ENCODE data around the gene PTPRG. TPM values are rescaled to one million over a fixed set of nuclear protein-coding genes. Genes with fewer than 3 reads are reported as not detected.

The PTPRG gene
- total RNA-seq, 1 experiment from 2014 or later, result 69.3 TPM

DNA sequence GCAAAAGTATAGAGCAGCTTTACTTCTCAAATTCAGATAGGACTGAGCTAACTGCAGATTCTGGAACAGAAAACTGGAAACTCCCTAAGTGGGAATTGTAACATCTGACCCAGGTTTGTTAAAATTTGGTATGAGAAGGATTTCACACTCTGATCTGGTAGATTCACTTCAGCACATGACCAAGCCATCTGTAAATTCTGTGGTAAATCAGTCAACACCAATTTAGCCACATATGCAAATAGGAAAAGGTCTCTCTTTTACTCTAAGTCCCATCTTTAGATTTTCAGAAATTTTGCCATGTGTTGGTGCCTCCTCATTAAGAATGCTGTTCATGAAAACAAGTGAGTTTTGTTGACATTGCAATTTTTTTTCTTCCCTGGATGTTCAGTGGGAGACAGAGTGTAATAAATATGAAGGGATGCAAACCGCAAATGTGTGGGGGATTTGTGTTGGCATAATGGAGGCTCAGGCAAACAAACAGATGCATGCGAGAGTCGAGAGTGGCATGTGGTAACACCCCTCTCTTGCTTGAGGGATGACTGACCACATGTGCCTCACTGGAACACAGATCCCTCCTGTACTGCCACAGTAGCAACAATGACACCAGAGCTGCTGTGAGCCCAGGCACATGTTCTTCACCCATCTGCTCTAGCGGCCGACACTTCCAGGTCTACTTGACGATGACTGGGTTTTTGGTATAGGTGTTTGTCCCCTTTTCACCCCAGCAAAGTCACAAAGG, 665.4 kb downstream of the PTPRG start:
- Histone ChIP-seq H3K23me2 (ENCODE audit: insufficient read length, low read depth, low read length, poor library complexity, severe bottlenecking) (peaks cover 3% of the 10 kb centered on the region), H4K5ac (ENCODE audit: insufficient read length, low read depth, low read length) (no peak overlapping the region), H3K9ac (ENCODE audit: extremely low read depth, insufficient read length, low read length) (no peak overlapping the region), H2BK20ac (ENCODE audit: low read depth, low read length, poor library complexity, severe bottlenecking) (no peak overlapping the region), H4K91ac (ENCODE audit: insufficient read length, low read depth, low read length) (no peak overlapping the region), H3K27me3 (ENCODE audit: insufficient read depth, low read length) (no peaks in the 10 kb centered on the region), H3T11ph (ENCODE audit: low read length) (no peak overlapping the region), H3K23ac (ENCODE audit: insufficient read length, low read depth, low read length) (no peak overlapping the region), H3K14ac (ENCODE audit: insufficient read depth, low read length) (no peak overlapping the region; the same call in 1 of the 2 replicates), H3K4ac (ENCODE audit: low read depth, low read length) (no peak overlapping the region), H2BK120ac (ENCODE audit: low read depth, low read length, poor library complexity, severe bottlenecking) (no peak overlapping the region), H4K8ac (replicated peaks; ENCODE audit: insufficient read length, low read depth, low read length) (no peak overlapping the region), H2BK5ac (ENCODE audit: insufficient read length, low read length) (no peak overlapping the region), H3K56ac (ENCODE audit: insufficient read length, low read depth, low read length) (peak overlapping the region; percentile 88), H3K79me2 (ENCODE audit: insufficient read depth, low read length) (no peaks in the 10 kb centered on the region), H2BK12ac (ENCODE audit: insufficient read length, low read depth, low read length) (no peak overlapping the region), H3K27ac (ENCODE audit: insufficient read length, low read depth, low read length) (no peak overlapping the region), H3K4me1 (ENCODE audit: insufficient read depth, low read length) (no peaks in the 10 kb centered on the region), H3K9me3 (ENCODE audit: control insufficient read depth, low read depth, low read length) (no peaks in the 10 kb centered on the region), H3K4me2 (ENCODE audit: insufficient read depth, insufficient read length, low read length) (no peak overlapping the region), H4K20me1 (ENCODE audit: control insufficient read depth, insufficient read depth, insufficient read length) (no peaks in the 10 kb centered on the region), H3K18ac (ENCODE audit: insufficient read length, low read depth, low read length) (no peak overlapping the region), H2BK15ac (ENCODE audit: low read depth, low read length) (no peak overlapping the region), H2AFZ (ENCODE audit: low read length) (no peak overlapping the region), H2AK5ac (ENCODE audit: insufficient read length, low read length) (no peak overlapping the region), H3K79me1 (ENCODE audit: insufficient read depth, low read depth, low read length, poor library complexity, severe bottlenecking) (no peaks in the 10 kb centered on the region)
- no peak overlapping the region for H3K4me3 Mint-ChIP-seq
- H3K36me3 Mint-ChIP-seq (ENCODE audit: insufficient read depth in 1 of 3, low read depth in 3 of 3), result peaks cover 10 to 26% (median 14%) of the 10 kb centered on the region in 3 experiments; a peak in 6 of 7 replicates
- peak overlapping the region in 1 of 3 experiments; percentile 30; a peak in 1 of 7 replicates for H3K27ac Mint-ChIP-seq
- no peaks in the 10 kb centered on the region for H3K27me3 Mint-ChIP-seq (ENCODE audit: low read depth)
- no CpG with 5 or more reads among the region's 6 CpGs for WGBS (ENCODE audit: extremely low coverage, insufficient read length, low lambda C conversion rate)
- H3K4me1 Mint-ChIP-seq, result peaks cover 23 to 25% of the 10 kb centered on the region in 2 experiments
- TF ChIP-seq, protein P1, sequence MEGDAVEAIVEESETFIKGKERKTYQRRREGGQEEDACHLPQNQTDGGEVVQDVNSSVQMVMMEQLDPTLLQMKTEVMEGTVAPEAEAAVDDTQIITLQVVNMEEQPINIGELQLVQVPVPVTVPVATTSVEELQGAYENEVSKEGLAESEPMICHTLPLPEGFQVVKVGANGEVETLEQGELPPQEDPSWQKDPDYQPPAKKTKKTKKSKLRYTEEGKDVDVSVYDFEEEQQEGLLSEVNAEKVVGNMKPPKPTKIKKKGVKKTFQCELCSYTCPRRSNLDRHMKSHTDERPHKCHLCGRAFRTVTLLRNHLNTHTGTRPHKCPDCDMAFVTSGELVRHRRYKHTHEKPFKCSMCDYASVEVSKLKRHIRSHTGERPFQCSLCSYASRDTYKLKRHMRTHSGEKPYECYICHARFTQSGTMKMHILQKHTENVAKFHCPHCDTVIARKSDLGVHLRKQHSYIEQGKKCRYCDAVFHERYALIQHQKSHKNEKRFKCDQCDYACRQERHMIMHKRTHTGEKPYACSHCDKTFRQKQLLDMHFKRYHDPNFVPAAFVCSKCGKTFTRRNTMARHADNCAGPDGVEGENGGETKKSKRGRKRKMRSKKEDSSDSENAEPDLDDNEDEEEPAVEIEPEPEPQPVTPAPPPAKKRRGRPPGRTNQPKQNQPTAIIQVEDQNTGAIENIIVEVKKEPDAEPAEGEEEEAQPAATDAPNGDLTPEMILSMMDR (conservative IDR thresholded peaks at IDR 0.05), result no peak
- no peak for DNase-seq
- H3K9me3 Mint-ChIP-seq, result no peaks in the 10 kb centered on the region
